Neural cell (in vitro differentiated cells): ENCODE measurements around the gene ZNF385D. TPM values are rescaled to one million over a fixed set of nuclear protein-coding genes. Genes with fewer than 3 reads are reported as not detected.

Experiments
- H2AFZ ChIP-seq: fragments of 200-600, 300-800 bp; sonication (generic), shearing (Covaris generic); 2 replicates; pipeline ENCODE4 v1.6.0; 2014; ENCODE audit warnings: low read depth, mild to moderate bottlenecking, antibody characterized with exemption, low read length, moderate library complexity
- H3F3A ChIP-seq: fragments of 200-600 bp; shearing (Covaris generic); 2 replicates; pipeline ENCODE4 v1.6.1; 2016; ENCODE audit warnings: mild to moderate bottlenecking, moderate library complexity, mixed read lengths, antibody characterized with exemption, low read length; ENCODE audit not compliant: insufficient read depth, poor library complexity, severe bottlenecking
- H3K27ac ChIP-seq: fragments of 200-600, 300-800 bp; sonication (generic), shearing (Covaris generic); 2 replicates; pipeline ENCODE4 v1.5.1; 2014; ENCODE audit warnings: mild to moderate bottlenecking, low read length, moderate library complexity
- H3K27me3 ChIP-seq: fragments of 300-800, 200-600 bp; sonication (generic), shearing (Covaris generic); 2 replicates; pipeline ENCODE4 v1.6.0; 2014; ENCODE audit warnings: mild to moderate bottlenecking, low read depth, low read length, moderate library complexity; ENCODE audit not compliant: insufficient read depth
- H3K36me3 ChIP-seq: fragments of 300-800, 200-600 bp; sonication (generic), shearing (Covaris generic); 2 replicates; pipeline ENCODE4 v1.5.1; 2014; ENCODE audit warnings: mild to moderate bottlenecking, antibody characterized with exemption, low read length, moderate library complexity; ENCODE audit not compliant: insufficient read depth
- H3K4me2 ChIP-seq: fragments of 300-800, 200-600 bp; sonication (generic), shearing (Covaris generic); 2 replicates; pipeline ENCODE4 v1.6.0; 2014; ENCODE audit warnings: mild to moderate bottlenecking, low read length
- H3K4me3 ChIP-seq: fragments of 300-800, 200-600 bp; sonication (generic), shearing (Covaris generic); 2 replicates; pipeline ENCODE4 v1.5.1; 2014; ENCODE audit warnings: mild to moderate bottlenecking, low read length, moderate library complexity
- H3K79me2 ChIP-seq: fragments of 200-600 bp; shearing (Covaris generic); replicated peaks from 2 replicates; pipeline ENCODE4 v1.6.0; 2014; ENCODE audit warnings: mild to moderate bottlenecking, low read length, moderate library complexity; ENCODE audit not compliant: insufficient read depth
- H3K9ac ChIP-seq: fragments of 300-800, 200-600 bp; sonication (generic), shearing (Covaris generic); 2 replicates; pipeline ENCODE4 v1.6.1; 2016; ENCODE audit warnings: mild to moderate bottlenecking, low read length, mixed read lengths
- H3K9me2 ChIP-seq: fragments of 200-600 bp; shearing (Covaris generic); 2 replicates; pipeline ENCODE4 v1.6.1; 2016; ENCODE audit warnings: mild to moderate bottlenecking, low read length, mixed read lengths; ENCODE audit not compliant: insufficient read depth
- H3K9me3 ChIP-seq: fragments of 200-600, 300-800 bp; sonication (generic), shearing (Covaris generic); 2 replicates; pipeline ENCODE4 v1.6.1; 2016; ENCODE audit warnings: mild to moderate bottlenecking, mixed run types, low read length, moderate library complexity, mixed read lengths
- H4K20me1 ChIP-seq: fragments of 200-600 bp; shearing (Covaris generic); 2 replicates; pipeline ENCODE4 v1.6.1; 2016; ENCODE audit warnings: mild to moderate bottlenecking, mixed run types; ENCODE audit not compliant: insufficient read depth
- EP300 ChIP-seq: fragments of 450-650 bp; conservative IDR thresholded peaks from 2 replicates; pipeline ENCODE4 v1.6.1; 2014; ENCODE audit warnings: antibody characterized with exemption, mild to moderate bottlenecking, moderate library complexity; ENCODE audit not compliant: poor library complexity, severe bottlenecking
- EZH2 ChIP-seq: fragments of 200-600, 300-800 bp; shearing (Covaris generic), sonication (generic); IDR thresholded peaks from 2 replicates; pipeline ENCODE4 v1.6.1; 2014; ENCODE audit warnings: antibody characterized with exemption, low read length, borderline replicate concordance, mild to moderate bottlenecking; ENCODE audit not compliant: insufficient read depth, poor library complexity, severe bottlenecking
- MXI1 ChIP-seq: fragments of 450-650 bp; conservative IDR thresholded peaks from 2 replicates; pipeline ENCODE4 v1.6.1; 2014; ENCODE audit warnings: antibody characterized with exemption, mild to moderate bottlenecking; ENCODE audit not compliant: poor library complexity, severe bottlenecking
- POLR2AphosphoS5 ChIP-seq: IDR thresholded peaks from 2 replicates; pipeline ENCODE4 v1.6.1; 2012
- RAD21 ChIP-seq: fragments of 450-650 bp; conservative IDR thresholded peaks from 2 replicates; pipeline ENCODE4 v1.6.1; 2014; ENCODE audit warnings: antibody characterized with exemption, mild to moderate bottlenecking, moderate library complexity
- REST ChIP-seq: IDR thresholded peaks from 2 replicates; pipeline ENCODE4 v1.6.1; 2012; ENCODE audit warnings: borderline replicate concordance
- SMC3 ChIP-seq: fragments of 450-650 bp; conservative IDR thresholded peaks from 2 replicates; pipeline ENCODE4 v1.6.1; 2014; ENCODE audit warnings: antibody characterized with exemption, mild to moderate bottlenecking, moderate library complexity; ENCODE audit not compliant: poor library complexity
- TAF1 ChIP-seq: IDR thresholded peaks from 2 replicates; pipeline ENCODE4 v1.6.1; 2012; ENCODE audit warnings: low read depth
- polyA plus RNA-seq: library from polyadenylated mRNA; depleted of rRNA; stranded (reverse); fragments of >200 nt; gene quantifications from 2 replicates; pipeline ENCODE4 v1.2.3, GENCODE V29; 2014
- TF ChIP-seq, protein P1 (sequence below): fragments of 450-650 bp; IDR thresholded peaks from 2 replicates; pipeline ENCODE4 v1.5.1; 2014; ENCODE audit warnings: antibody characterized with exemption, mild to moderate bottlenecking, moderate library complexity; ENCODE audit not compliant: poor library complexity, severe bottlenecking

ZNF385D gene
- polyA plus RNA-seq, 1 donor from 2014 or later = 3.4 TPM

DNA sequence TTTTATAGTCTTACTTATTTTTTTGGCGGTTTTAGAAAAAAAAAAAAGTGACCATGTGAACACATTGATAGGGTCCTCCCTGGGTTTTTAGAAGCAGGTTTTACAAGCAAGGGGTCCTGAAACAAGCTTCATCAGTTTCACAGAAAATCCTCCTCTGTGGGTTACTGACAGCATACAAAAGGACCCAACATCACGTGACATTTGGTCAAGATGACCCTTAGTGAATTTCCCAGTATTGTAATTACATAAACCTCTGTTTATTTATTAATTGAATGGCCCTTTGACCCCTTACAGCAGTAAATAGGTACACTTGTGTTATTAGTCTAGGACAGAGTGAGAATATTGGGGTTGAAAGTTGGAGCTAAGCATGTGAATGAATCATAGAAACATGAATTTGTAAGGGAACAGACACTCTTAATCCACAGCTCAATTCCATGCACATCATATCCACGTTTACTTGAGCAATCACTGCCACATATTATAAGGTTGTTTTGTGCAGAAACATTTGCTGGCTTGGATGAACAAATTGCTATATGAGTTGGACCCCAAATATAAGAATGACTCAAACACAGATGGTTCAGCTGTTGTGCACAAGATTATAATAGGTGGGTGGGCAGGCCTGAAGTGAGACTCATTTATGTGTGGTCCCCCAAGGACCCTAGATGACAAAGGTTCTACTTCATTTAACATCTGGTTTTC lies 137.5 kb downstream of the ZNF385D start:
- Histone ChIP-seq H3K27ac (no peak overlapping the region), H3F3A (no peaks in the 10 kb centered on the region), H3K79me2 (no peaks in the 10 kb centered on the region), H4K20me1 (no peaks in the 10 kb centered on the region), H3K27me3 (no peaks in the 10 kb centered on the region), H3K9ac (no peak overlapping the region), H3K9me2 (no peaks in the 10 kb centered on the region), H3K36me3 (no peaks in the 10 kb centered on the region), H3K4me2 (no peak overlapping the region), H3K4me3 (no peak overlapping the region), H3K9me3 (no peaks in the 10 kb centered on the region), H2AFZ (no peak overlapping the region)
- TF ChIP-seq, protein P1, sequence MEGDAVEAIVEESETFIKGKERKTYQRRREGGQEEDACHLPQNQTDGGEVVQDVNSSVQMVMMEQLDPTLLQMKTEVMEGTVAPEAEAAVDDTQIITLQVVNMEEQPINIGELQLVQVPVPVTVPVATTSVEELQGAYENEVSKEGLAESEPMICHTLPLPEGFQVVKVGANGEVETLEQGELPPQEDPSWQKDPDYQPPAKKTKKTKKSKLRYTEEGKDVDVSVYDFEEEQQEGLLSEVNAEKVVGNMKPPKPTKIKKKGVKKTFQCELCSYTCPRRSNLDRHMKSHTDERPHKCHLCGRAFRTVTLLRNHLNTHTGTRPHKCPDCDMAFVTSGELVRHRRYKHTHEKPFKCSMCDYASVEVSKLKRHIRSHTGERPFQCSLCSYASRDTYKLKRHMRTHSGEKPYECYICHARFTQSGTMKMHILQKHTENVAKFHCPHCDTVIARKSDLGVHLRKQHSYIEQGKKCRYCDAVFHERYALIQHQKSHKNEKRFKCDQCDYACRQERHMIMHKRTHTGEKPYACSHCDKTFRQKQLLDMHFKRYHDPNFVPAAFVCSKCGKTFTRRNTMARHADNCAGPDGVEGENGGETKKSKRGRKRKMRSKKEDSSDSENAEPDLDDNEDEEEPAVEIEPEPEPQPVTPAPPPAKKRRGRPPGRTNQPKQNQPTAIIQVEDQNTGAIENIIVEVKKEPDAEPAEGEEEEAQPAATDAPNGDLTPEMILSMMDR = no peak
- TF ChIP-seq TAF1 = no peak
- no peak for TF ChIP-seq SMC3
- no peak for TF ChIP-seq RAD21
- no peak for TF ChIP-seq REST
- no peak for TF ChIP-seq MXI1
- TF ChIP-seq EP300 = no peak
- TF ChIP-seq EZH2 = no peak
- TF ChIP-seq POLR2AphosphoS5 = no peak

- TF ChIP-seq RAD21 = no peak
- TF ChIP-seq TAF1 = no peak
- TF ChIP-seq POLR2AphosphoS5 = no peak
- TF ChIP-seq MXI1 = no peak
- TF ChIP-seq EZH2 = no peak
- no peak for TF ChIP-seq SMC3
- TF ChIP-seq, protein P1 = no peak
- TF ChIP-seq REST = no peak
- TF ChIP-seq EP300 = no peak
- Histone ChIP-seq H2AFZ (no peak overlapping the region), H3K4me3 (no peak overlapping the region), H3K27me3 (no peaks in the 10 kb centered on the region), H3F3A (no peaks in the 10 kb centered on the region), H3K9ac (no peak overlapping the region), H3K9me2 (no peaks in the 10 kb centered on the region), H3K36me3 (no peaks in the 10 kb centered on the region), H4K20me1 (no peaks in the 10 kb centered on the region), H3K79me2 (no peaks in the 10 kb centered on the region), H3K4me2 (no peak overlapping the region), H3K9me3 (no peaks in the 10 kb centered on the region), H3K27ac (no peak overlapping the region)
Observed at GRCh38 chr3:21601178-21601577, 149.8 kb downstream of the ZNF385D start.
